ENCODE results near the gene NEK5.

- TF ChIP-seq CTCF (conservative IDR thresholded peaks at IDR 0.05) (no peak), EZH2 (IDR thresholded peaks at IDR 0.05; ENCODE audit: low read depth) (no peak)
These were observed 95.8 kb downstream of the NEK5 start for GRCh38 chr13:52033039-52033438.
